Measurements from ENCODE around the gene CIB4.

The CIB4 gene

GRCh38 chr2:26619521-26619951 lies 21.6 kb downstream of the CIB4 start:
- no peak for DNase-seq

DNA sequence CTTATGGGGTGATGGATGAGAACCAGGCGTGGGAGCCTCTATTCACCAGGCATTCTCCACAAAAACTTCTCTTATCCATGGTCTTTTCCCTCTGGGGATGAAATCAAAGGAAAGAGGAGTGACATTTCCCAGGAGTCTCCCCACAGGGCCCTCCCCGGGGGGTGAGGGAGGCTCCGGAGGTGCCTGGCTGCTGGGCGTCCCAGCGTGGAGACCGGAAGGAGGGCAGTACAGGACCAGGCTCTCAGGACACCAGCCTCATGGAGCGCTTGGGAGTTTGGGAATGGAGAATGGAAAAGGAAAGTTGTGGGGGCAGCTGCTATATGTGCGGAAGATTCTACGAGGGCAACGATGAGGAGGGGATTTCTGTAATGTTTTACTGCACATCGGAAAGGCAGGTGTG lies 22.1 kb downstream of the CIB4 start:
- no peak for DNase-seq

GRCh38 chr2:26618611-26619010 lies 22.6 kb downstream of the CIB4 start:
- no peak for DNase-seq

DNA sequence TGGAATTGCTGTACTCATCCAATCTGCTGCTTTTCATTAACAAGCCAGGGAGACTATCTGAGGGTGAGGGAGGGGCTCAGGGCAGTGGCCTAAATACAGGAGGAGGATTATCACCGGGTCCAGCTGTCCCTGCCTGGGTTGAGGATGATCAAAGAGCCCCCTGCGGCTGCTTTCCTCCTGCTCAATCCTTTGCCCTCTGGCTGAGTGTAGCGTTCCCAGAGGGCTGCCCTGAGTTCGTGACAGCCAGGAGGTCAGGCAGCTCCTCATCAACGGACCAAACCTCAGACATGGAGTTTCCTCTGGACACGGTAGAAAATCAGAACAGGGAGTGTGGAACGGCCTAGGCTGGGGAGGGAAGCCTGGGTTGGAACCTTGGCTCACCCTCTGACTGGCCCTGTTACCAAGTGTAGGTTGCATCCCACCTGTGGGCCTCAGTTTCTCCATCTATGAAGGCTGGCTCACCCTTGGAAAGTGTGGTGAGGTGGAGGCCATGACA lies 23.5 kb downstream of the CIB4 start:
- no peak for DNase-seq

- no peak for DNase-seq
Observed at GRCh38 chr2:26616706-26617587, 24.2 kb downstream of the CIB4 start.

- DNase-seq = no peak
Observed at GRCh38 chr2:26615860-26616705, 25.1 kb downstream of the CIB4 start.

DNA sequence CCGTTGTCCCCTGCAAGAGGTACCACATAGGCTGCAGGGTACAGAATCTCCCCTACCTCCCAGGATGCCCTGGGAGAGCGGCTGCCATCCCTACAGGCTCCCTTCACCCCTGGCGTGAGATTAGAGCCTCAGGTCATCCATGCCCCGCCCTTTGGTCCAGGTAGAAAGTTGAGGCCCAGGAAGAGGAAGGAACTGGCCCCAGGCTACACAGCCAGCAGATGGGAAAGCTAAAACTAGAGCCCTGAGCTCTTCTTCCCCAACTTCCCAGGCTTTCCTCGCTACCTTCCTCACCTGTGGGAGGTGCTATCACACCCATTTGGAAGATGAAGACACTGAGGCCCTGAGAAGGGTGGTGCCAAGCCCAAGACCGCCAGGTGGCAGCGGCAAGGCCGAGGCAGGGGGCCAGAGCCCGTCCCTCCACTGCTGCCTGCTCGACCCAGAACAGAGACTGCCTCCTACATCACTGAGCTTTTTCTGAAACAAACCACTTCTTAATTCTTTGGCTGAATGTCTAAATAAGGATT lies 25.8 kb downstream of the CIB4 start:
- no peak for DNase-seq

- no peak for DNase-seq
Observed at GRCh38 chr2:26614216-26615138, 26.7 kb downstream of the CIB4 start.

DNA sequence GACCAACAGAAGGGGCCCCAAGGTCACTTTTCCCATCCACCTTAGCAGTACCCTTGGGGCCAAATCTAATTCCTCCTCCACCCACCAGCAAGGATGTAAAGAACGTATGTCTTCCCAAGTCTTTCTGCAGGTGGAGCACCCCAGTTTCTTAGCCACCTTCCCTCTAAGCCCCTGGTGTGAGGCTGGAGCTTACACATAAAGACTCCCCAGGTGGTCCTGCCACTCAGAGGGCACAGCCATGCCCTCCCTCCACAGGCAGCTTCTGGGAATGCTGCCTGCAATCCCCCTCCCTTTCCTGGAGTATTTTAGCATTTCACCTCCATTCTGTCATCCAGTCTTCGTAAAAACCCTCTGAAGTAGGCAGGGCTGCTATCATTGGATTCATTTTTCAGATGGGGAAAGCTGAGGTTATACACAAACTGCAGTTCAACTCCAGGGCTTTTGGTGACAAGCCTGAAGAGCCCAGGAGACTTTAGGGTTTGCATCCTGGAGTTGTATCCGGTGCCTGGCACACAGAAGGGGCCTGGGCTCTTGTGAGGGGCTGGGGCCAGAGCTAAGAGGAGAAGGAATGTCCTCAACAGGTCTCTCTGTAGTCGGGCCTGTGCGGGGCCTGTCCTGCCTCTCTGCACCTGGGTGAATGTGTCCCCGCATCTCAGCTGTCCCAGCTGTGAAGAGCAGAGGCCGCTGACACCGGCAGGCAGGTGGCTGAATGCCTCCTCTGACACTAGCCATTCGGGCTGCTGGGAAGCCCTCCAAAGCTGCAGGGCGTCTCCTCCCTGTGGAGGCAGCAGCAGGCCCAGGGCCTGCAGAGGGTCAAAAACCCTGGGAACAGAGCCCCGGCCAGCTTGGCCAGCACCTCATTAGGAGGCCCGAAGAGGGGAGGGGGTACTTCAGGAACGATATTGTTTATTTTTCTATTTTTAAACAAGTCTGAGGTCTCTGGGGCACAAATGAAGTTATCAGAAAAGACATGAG lies 27.6 kb downstream of the CIB4 start:
- DNase-seq = peak; percentile 31

GRCh38 chr2:26612522-26613240 lies 28.5 kb downstream of the CIB4 start:
- no peak for DNase-seq

- DNase-seq = no peak
Observed at GRCh38 chr2:26612034-26612433, 29.1 kb downstream of the CIB4 start.

GRCh38 chr2:26610504-26611335 lies 30.4 kb downstream of the CIB4 start:
- DNase-seq = no peak

- DNase-seq = no peak
Observed at GRCh38 chr2:26609839-26610277, 31.3 kb downstream of the CIB4 start.

DNA sequence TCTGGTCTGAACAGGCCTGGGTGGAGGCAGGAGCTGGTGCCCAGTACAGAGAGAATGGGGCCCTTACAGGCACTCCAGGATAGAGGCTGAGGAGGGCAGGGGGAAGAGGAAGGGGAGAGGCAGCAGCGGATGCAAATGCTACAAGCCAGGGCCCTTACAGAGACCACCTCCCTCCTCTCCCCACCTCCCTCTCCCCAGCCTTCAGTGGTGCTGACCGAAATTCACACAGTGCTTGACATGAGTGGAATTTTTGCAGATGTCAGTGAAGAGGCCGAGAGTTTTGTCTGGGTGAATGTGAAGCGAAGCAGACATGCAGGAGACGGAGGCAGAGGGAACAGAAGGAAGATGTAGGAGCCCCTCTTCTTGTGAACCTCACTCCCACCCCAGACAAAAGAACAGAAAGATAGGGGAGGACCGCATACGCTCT lies 31.9 kb downstream of the CIB4 start:
- DNase-seq = no peak

DNA sequence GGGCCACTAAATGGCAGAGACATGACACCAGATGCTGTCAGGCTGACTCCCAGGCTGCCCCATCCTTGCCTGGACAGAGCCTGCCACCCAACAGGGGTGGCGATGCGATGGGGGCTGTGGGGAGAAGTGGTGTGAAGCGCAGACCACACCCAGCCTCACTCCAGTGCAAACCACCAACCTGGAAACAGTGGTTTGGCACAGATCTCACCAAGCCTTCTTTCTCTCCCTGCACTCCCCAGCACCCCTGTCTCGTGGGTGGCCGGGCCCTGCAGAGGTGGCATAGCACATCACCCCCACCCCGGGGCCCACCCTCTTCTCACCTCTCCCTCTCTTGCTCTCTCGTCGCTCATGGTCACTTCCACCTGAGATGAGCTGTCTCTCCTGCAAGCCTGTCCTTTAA lies 32.6 kb downstream of the CIB4 start:
- no peak for DNase-seq

DNA sequence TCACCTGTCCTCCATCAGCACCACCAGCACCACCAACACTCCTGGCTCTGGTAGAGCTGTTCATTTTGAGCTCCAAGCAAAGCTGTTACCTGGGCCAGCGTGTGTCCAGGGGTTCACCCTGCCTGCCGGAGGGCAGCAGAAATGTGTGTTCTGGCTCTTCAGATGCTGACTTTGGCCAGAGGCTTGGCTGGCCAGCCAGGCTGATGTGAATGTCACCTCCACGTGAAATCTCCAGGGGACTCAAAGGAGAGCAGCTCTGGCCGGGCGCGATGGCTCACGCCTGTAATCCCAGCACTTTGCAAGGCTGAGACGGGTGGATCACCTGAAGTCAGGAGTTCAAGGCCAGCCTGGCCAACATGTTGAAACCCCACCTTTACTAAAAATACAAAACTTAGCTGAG lies 33.5 kb downstream of the CIB4 start:
- no peak for DNase-seq

- no peak for DNase-seq
Observed at GRCh38 chr2:26606847-26607190, 34.3 kb downstream of the CIB4 start.

DNA sequence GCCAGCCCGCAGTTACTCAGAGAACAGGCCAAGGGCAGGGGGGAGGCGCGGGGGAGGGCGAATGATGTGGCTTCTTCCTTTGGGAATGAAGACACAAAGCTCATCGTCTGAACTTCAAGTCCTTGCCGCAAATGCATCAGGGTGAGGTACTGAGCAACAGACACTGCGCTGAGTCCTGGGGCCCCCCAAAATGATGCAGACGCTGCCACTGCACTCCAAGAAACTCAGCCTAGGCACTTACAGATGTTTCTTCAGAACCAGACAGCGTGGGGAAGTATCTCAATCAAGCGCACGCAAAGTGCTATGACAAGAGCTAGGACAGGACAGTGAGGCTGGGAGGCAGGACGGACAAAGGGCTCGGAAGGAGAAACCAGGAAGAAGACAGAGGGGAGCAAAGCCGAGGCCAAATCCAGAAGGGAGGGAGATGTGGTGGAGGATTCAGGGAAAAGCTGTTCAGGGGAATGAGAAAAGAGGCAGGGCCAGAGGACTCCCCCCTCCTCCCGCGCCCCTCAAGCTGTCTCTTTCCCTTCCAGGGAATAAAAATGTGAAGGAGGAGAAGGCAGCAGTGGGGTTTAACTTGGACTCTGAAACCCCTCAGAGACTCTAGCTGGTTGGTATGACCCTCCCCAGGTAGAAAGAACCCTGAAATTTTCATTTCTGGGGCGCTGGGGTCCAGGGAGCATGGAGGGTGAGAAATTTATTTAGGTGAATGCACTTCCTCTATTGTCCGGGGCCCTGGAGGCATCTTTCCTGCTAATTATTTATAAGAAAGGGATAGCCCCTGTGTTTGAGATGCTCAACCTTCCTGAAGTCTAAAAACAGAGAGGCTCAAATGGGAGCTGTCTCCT lies 34.9 kb downstream of the CIB4 start:
- DNase-seq = no peak

Data from COR-L47 (cell line).